Anterior cingulate cortex (tissue), 58 donors: ENCODE results near the gene MFSD2A.

Experiments used
- DNase-seq, 58 donors: peaks; one replicate each; lab custom pipeline; 2025; lab: John Stamatoyannopoulos, UW

Gene MFSD2A

GRCh38 chr1:39940253-39940652 is 14.7 kb upstream of the MFSD2A start:
- DNase-seq, result peak in 5 of 58 donors; percentile 2 to 27 (median 6)

GRCh38 chr1:39940980-39941871 is 13.7 kb upstream of the MFSD2A start:
- no peak for DNase-seq

GRCh38 chr1:39943471-39944290 is 11.3 kb upstream of the MFSD2A start:
- DNase-seq, result no peak

GRCh38 chr1:39944410-39945112 is 10.4 kb upstream of the MFSD2A start:
- DNase-seq, result no peak

- no peak for DNase-seq
These were observed 8.7 kb upstream of the MFSD2A start for GRCh38 chr1:39946216-39946615.

- DNase-seq, result no peak
These were observed 7.7 kb upstream of the MFSD2A start for GRCh38 chr1:39947260-39947659.

- DNase-seq, result no peak
These were observed 5.1 kb upstream of the MFSD2A start for GRCh38 chr1:39949891-39950290.

GRCh38 chr1:39951926-39952325 is 3.0 kb upstream of the MFSD2A start:
- DNase-seq, result peak in 1 of 58 donors; percentile 16

GRCh38 chr1:39952359-39953110 is 2.4 kb upstream of the MFSD2A start:
- peak in 39 of 58 donors; percentile 7 to 80 (median 48) for DNase-seq

- peak in 1 of 58 donors; percentile 43 for DNase-seq
These were observed 548 bp upstream of the MFSD2A start for GRCh38 chr1:39954324-39954869.

- DNase-seq, result peak in 14 of 58 donors; percentile 10 to 45 (median 22)
These were observed 898 bp downstream of the MFSD2A start for GRCh38 chr1:39955547-39956539.

GRCh38 chr1:39957299-39958015 is 2.5 kb downstream of the MFSD2A start:
- peak in 44 of 58 donors; percentile 8 to 83 (median 53) for DNase-seq

GRCh38 chr1:39958403-39959200 is 3.7 kb downstream of the MFSD2A start:
- peak in 19 of 58 donors; percentile 8 to 55 (median 28) for DNase-seq

GRCh38 chr1:39959651-39960333 is 4.8 kb downstream of the MFSD2A start:
- no peak for DNase-seq

GRCh38 chr1:39960431-39960958 is 5.5 kb downstream of the MFSD2A start:
- DNase-seq, result peak in 14 of 58 donors; percentile 8 to 41 (median 28)

- DNase-seq, result no peak
These were observed 7.5 kb downstream of the MFSD2A start for GRCh38 chr1:39962450-39962825.
